NK-92 (cell line): ENCODE data around the gene GDF10.

Source experiments
- DNase-seq: peaks from one replicate; lab custom pipeline; 2025; ENCODE audit not compliant: unreplicated experiment; lab: John Stamatoyannopoulos, UW

The GDF10 gene

GRCh38 chr10:47290338-47290737 is 9.7 kb upstream of the GDF10 start:
- DNase-seq = no peak

DNA sequence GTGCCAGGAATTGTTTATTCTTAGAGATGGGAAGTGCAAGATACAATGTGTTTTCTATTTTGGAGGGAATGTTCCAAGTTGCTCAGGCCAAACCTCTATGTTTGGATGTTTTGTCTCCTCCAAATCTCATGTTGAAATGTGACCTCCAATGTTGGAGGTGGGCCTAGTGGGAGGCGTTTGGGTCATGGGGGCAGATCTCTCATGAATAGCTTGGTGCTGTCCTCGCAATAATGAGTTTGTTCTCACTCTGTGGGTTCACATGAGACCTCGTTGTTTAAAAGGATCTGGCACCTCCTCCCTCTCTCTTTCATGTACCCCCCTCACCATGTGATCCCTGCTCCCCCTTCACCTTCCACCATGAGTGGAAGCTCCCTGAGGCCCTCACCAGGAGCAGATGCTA is 8.3 kb upstream of the GDF10 start:
- DNase-seq = no peak

- no peak for DNase-seq
Observed at GRCh38 chr10:47294057-47294456, 5.9 kb upstream of the GDF10 start.

DNA sequence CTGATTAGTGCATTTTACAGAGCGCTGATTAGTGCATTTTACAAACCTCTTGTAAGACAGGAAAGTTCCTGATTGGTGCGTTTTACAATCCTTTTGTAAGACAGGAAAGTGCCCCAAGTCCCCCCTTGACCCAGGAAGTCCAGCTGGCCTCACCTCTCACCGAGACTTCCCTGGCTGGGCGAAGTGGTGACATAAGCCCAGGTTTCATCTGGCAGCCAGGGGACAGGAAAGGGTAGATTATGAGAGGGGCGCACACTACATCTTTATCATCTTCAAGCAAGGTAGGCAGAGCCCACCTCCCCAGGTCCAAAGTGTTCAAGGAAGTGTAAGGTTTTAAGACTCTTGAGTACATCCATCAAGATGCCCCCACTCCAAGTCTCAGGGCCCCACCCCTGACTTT is 5.5 kb upstream of the GDF10 start:
- no peak for DNase-seq

- DNase-seq = no peak
Observed at GRCh38 chr10:47295411-47295810, 4.6 kb upstream of the GDF10 start.

- DNase-seq = no peak
Observed at GRCh38 chr10:47296156-47296894, 3.7 kb upstream of the GDF10 start.

DNA sequence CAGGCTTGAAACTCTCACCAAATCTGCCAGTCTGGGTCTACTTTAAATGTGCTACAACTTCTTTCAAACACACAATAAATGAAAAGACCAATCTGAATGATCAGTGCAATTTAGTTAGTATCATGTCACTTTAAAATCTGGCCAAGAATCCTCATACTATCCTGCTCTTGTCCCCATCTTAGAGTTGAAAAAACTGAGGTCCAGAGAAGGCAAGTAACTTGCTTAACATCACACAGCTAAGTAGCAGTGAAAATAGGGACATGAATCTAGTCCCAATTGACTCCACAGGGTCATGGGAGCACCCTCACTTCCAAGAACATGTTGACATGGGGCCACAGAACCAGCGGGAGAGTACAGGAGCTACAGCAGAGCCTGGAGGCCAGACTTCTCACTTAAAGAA is 3.1 kb upstream of the GDF10 start:
- no peak for DNase-seq

DNA sequence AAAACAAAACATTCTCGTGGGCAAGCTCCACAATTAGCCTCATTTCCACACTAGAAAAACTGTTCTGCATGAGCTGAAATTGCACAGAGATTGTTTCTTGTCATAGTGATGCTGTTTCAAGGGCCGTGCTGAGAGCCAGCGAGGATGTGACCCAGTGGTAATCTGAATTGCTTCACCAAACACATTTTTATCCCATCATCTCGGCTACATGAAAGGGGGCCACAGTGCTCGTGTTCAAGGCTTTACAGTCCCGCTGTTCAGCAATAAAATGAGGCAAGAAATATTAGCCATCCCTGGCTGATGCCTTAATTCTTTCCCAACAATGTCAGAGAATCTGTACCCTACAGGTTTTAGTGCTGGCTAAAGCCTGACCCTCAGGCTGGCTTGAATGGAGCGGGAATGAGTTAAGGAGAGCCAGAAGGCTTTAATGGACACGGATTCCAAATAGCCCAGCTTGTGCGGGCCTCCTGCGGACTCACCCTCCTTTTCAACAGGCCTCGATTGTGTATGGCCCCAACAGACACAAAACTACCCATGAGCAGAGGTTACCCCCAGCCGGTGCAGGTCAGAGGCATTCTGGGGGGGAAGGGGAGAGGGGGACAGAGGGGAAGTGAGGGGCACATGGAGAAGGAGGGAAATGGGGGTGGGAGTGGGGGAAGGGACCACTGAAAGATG is 2.0 kb upstream of the GDF10 start:
- no peak for DNase-seq

- no peak for DNase-seq
Observed at GRCh38 chr10:47298715-47299114, 1.3 kb upstream of the GDF10 start.

- DNase-seq = no peak
Observed at GRCh38 chr10:47300429-47300931, 483 bp downstream of the GDF10 start.

DNA sequence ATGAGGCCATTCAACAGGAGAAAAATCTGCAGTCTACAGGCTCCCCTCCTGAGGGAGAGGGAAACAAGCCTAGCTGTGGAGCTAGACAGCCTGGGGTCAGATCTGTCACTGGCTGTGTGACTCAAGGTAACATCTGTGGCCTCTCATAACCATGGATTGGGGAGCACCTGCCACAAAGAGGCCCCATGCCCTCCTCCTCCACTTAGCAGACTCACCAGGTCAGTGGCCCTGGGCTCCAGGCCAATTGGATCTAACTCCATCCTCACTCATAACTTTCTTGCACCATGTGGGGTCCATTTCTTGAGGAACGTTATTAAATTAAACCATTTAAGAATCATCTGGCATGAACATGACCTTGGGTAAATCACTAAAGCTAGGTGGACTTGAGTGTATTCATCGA is 1.8 kb downstream of the GDF10 start:
- DNase-seq = no peak

DNA sequence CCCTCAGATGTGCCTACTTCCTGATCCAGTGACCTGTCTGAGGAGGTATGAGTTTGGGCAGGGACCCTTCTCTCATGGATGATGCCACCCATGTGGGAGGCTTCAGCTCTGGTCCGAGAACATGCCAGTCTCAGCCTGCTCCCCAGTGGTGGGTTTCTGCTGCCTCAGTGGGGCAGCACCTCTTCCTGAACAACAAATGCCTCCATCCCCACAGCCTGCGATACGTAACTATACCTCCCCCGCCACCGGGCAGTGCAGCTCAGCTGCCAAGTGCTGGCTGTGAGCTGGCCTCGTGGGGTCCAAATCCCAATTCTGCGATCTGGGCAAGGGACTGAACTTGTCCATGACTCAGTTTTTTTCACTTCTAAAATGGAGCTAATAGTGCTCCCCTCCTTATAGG is 3.1 kb downstream of the GDF10 start:
- no peak for DNase-seq

DNA sequence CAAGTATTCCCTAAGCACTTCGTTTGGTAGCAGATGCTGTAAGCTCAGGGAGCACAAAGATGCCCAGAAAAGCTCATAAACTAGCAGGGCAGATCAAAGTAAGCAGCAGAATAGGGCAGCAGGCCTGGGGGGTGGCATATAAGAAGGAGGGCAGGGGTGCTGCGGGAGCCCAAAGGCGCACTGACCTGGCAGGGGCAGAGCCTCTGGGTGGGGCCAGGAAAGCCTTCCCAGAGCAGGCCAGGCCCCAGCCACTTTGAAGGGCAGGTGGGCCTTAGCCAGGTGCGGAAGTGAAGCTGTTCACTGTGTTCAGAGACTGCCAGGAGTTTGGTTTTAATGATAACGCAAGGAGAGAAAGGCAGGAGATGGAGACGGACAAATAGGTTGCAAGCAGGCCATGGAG is 3.9 kb downstream of the GDF10 start:
- DNase-seq = no peak

DNA sequence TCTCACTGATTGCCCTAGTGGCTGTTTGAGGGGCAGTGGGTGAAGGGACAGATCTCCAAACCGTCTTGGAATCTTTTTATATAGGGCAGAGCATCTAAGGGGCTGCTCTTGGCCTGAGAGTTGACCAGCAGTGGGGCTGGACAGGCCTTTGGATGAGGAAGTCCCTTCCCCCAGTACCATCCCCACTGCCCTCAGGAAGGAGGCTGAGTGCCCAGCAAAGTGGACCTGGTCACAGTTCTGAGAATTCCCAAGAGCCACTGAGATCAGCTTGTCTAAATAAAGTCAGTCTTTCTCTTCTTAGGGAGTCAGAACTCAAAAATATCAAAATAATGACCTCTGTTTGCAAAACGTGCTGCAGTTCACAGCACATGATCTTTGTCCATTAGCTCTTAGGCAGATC is 5.6 kb downstream of the GDF10 start:
- DNase-seq = no peak

DNA sequence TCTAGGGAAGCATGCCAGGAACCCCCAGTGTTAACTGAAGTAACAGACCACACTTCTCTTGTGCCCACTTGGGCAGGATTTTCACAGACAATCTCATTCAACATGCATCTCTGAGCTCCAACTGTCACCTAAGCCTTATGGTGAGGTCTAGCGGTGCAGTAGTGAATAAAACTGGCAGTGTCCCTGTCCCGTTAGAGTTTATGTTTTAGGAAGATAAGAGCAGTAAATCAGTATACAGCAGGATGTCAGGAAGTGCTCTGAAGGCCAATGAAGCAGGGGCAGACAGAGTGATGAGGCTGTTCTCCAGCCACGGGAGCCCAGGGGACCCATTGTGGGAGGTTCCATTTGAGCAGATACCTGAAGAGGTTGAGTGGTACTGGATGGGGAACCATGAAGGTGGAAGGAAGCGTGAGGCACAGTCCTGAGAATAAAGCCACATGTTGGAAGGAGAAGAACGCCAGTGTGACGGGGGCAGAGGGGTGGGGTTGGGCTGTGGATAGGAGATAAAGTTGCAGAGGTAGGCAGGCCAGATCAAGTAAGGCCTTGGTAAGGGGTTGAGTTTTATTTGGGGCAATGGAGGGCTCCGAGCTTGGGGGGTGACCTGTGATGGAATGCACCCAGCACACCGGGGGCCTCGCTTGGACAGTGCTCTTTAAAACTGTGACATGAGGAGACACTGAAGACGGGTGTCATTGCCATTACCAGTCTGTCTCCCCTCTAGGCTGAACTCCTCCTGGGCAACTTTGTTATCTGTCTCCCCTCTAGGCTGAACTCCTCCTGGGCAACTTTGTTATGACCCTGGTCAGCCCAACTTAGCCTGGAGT is 6.6 kb downstream of the GDF10 start:
- DNase-seq = no peak

- DNase-seq = no peak
Observed at GRCh38 chr10:47307381-47307780, 7.4 kb downstream of the GDF10 start.

DNA sequence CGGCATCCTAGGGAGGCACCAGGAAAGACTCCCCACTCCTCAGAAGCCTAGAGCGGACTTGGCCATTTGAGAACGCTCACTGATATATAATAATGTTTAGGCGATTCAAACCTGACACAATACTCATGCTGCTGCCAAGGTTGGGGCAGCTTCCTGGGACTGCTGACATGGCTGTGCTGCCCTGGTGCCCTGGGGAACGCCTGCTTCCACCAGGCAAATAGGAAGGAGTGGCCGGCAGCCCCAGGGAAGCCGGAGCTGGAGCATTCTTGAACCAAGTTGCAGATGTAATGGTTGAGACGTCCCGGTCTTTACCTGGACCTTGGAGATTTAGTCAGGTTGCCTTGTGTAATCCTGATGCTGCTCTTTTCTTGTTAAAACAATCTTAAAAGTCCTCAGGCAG is 8.8 kb downstream of the GDF10 start:
- no peak for DNase-seq

GRCh38 chr10:47309408-47310089 is 9.6 kb downstream of the GDF10 start:
- DNase-seq = no peak

GRCh38 chr10:47310090-47310505 is 10.1 kb downstream of the GDF10 start:
- DNase-seq = no peak

DNA sequence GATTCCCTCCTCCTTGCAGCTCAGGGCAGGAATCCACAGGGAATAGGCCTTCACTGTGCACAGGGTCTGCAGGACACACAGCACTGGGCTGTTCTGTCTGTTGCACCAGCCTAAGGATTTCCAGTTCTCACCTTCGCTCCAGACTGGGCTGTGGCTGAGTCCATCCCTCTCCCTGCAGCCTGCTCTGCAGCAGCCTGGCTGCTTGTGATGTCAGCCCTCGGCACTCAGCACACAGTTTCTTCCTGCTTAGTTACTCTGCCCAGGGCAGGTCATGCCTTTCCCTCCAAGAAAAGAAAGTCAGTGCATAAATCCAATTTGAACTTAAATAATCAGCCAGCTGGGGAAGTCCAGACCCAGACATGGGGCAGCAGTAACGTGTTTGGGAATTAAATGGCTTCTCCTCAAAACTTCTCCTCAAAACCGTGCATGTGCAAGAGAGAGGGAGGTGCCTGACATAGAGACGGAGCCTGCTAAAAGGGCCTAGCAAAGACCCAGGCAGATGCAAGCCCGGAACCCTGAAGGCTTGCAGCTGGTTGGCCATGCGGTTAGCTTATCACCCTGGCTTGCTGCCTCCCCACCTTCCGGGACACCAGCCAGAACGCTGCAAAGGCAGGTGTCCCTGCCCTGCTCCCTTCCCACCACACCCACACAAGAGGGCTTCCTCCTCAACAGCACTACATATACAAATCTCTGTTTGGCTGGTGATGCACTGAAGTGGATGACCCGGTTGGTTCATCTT is 11.4 kb downstream of the GDF10 start:
- no peak for DNase-seq
